GM21515 (cell line): ENCODE results near the gene EDN3.

Source experiments
- ATAC-seq: cut with Tn5 transposase; IDR thresholded peaks from one replicate; pipeline ENCODE4 v1.9.1; 2021; ENCODE audit not compliant: unreplicated experiment

The EDN3 gene

DNA sequence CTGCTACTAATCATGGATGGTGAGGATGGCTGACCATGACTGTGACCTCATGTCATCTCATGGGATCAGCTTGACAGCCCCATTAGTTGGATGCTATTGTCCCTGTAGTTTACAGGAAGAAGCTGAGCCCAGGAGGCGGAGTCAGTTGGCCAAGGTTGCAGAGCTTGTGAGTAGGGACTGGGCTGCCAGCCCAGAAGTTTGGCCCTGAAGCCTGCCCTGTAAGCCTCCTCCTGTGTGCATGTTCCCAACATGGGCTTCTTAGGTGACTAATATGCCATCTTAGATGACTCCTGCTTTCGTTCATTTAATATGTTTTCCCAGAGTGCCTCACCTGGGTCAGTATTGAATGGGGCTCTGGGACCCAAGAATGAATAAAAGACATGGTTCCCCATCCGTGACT lies 6.9 kb downstream of the EDN3 start:
- ATAC-seq: no peak

DNA sequence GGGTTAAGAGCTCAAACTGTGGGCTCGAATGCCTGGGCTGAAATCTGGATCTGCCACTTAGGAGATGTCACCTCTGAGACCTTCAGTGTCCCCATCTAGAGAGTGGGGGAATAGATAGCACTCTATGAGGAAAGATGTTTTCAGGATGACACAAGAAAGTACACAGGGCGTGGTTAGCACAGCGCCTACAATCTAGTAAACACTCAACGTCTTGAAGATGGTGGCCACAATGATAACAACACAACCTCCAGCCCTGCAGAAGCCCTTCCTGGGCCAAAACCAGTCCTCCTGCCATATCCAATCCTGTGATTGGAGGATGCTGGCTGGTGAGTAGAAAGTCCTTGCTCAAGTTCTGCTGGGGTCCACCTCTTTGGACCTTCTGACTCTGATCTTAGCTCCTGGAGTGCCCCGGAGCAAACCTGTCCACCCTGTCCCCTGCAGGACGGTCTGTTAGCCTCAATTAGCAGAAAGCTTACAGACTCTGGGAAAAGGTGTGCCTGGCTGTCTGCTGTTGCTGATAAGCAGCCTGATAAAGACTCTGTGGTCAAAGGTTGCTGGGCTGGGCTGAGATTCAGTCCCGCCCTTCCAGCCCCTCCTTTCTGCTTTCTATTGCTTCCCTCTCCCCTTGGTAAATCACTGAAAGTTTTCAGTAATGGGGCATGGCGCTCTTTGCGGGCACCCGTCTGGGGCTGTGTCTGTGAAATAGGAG lies 8.2 kb downstream of the EDN3 start:
- no peak for ATAC-seq

DNA sequence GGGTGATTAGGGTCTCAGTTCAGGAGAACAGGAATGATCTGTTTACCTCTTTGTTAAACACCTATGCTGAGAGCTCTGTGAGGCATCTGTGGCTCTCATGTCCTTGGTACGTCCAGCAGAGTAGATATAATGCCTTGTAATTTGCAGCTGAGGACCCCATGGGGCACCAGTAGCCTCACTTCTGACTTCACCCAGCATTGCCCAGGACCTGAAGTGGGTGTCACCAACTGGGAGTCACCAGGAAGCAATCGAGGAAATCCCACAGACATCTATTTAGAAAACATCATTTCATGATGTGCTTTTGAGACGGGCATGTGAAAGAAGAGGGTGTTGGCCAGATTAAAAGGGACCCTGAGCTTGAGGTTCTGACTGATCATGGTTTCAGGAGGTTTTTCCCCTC lies 8.8 kb downstream of the EDN3 start:
- ATAC-seq: no peak

DNA sequence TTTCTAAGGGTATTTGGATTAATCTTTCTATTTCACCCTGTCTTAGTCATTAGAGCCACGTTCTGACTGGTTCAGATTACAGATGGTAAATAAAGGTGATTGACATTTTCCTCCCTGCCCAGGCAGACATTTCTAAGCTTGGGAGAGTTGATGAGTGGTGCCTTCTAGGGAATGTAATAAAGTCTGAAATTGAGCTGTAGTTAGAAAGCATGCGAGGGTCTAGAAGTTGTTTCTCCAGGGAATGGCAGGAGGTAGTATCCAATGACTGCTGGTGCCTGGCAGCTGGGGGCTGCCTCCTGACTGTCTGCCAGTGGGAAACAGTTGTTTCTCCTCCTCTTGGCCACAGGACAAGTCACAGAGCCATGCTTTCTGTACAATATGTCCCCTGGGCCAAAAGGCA lies 14.6 kb downstream of the EDN3 start:
- no peak for ATAC-seq

DNA sequence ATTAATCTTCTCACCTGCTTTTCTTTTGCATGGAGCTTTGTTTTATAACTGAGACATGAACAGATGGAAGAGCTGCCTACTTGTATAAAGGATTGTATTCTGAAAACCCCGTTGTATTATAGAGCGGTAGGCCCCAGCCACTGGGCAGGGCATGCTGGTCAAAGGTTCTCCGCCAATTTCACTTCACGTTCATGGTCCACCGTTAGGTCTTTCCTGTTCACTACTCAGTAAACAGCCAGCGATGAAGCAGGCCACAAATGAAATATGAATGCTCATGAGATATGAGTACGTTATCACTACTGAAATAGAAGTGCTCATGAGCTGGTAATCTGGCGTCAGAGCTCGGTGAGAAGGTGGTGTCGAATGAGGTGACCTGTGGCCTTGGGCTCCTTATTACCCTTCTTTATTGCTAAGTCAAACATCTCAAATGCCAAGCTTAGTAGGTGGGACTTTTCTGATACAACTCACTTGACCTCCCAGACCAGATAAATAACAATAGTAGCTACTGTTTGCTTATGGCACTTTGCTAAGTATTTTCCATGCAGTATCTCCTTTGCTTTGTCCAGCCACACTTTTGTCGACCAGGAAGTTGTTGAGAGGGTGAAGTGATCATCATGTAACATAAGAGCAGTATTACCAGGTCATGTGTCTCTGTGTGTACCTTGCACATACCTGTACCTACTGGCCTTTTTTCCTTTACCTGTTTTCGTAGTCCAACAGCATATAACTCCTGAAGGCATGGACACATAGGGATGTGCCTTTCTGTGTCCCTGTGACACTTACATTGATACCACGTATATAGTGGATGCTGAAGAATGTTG lies 16.7 kb downstream of the EDN3 start:
- no peak for ATAC-seq

DNA sequence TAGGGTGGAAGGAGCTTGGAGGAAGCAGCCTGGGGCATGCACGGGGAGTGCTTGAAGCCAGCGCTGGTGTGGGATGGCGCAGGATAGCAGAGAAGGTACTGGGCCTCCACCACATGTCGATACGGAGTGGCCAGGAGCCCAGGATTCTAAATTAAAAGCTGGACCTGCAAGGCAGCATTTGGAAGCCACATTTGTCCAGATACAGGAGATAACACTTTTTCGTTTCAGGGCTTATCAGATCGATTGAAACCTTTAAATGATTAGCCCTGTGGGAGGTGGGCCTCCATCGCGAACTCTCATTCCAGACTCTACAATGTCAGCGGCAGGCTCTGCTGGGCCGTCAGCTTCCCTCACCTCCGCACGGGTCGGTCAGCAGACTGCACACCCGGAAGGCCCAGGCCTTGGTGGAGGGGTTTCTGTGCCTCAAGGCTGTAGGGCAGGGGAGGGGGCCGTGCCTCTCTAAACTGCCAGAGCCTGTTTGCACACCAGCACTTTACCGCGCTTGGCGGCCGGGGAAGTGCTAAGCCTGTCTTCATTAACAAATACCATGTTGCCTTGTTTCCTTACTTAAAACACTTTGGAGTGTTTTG lies 17.9 kb downstream of the EDN3 start:
- no peak for ATAC-seq

DNA sequence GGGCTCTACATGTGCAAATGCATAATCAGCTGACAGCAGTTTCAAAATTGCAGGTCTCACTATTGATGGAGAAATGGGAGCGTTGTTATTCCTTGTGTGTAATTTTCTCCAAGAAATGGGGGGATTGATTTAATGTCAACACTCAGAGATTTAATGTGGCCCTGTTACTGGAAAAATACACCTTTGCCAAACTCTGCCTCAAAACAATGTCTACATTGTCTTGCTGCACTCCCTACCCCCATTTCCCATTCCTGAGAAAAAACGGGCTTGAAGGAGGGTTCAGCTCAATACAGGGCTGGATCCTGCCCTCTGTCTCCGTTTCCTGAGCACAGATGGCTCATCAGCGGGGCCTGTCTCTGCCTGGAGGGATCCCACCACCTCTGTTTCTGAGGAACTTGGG lies 18.4 kb downstream of the EDN3 start:
- ATAC-seq: no peak

DNA sequence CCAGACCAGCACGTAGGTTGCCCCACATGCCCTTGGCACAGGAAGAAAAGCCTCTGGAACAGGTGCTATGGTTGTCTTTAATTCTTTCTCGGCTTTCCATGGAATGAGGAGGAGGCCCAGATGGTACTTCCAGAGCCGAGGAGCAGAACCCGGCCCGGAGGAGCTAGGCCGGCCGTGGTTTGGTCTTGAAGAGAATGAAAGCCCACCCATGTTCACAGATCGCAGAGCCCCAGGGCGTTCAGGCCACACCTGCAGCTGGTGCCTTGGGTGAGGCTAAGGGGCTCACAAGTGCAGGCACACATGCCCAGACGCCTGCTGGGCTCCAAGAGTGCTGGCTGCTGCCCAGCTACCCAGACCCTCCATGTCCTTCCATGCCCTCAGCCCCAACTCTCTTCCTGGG lies 20.0 kb downstream of the EDN3 start:
- no peak for ATAC-seq

DNA sequence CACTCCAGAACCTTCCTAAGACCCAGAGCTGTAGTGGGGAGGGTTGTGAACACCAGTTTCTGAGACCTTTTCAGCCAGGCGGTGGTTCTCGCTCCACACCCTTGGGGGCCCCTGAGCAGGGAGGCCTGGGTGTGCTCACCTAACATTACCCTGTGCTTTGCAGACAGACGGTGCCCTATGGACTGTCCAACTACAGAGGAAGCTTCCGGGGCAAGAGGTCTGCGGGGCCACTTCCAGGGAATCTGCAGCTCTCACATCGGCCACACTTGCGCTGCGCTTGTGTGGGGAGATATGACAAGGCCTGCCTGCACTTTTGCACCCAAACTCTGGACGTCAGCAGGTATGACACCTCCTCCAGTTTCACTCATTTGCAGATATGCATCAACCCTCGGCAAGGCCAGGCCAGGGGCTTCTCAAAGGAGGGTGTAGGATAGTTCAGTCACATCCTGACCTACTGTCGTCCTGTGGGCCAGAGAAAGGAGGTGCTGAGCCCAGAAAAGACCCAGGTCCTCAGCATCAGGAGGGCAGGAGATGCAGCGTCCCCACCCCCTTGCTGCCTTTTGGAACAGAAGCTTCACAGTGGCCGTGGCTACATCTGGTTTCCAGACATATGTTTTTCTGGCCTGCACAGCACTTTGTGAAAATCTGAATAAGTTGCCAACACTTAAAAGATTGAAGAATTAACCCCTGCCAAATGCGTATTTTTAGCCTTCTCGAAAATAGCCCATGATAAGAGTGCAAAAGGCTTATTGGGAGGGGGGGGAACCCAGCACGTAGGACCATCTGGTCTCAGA lies 20.6 kb downstream of the EDN3 start:
- ATAC-seq: no peak

DNA sequence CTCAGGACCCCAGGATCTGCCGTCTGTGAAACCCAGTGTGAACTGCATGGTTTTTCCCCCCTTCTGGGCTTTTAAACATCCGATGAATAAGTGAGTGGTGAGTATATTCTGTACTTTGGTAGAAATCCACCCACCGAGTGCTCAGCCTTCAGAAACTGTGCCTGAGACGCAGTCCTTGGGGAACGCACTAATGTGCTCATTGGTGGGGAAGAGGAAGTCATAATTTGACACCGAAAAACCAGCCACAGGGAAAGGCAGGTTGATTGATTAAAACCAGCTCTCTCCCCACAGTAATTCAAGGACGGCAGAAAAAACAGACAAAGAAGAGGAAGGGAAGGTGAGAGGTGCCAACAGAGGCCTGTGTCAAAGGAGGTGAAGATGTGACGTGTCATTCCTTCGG lies 21.7 kb downstream of the EDN3 start:
- no peak for ATAC-seq

DNA sequence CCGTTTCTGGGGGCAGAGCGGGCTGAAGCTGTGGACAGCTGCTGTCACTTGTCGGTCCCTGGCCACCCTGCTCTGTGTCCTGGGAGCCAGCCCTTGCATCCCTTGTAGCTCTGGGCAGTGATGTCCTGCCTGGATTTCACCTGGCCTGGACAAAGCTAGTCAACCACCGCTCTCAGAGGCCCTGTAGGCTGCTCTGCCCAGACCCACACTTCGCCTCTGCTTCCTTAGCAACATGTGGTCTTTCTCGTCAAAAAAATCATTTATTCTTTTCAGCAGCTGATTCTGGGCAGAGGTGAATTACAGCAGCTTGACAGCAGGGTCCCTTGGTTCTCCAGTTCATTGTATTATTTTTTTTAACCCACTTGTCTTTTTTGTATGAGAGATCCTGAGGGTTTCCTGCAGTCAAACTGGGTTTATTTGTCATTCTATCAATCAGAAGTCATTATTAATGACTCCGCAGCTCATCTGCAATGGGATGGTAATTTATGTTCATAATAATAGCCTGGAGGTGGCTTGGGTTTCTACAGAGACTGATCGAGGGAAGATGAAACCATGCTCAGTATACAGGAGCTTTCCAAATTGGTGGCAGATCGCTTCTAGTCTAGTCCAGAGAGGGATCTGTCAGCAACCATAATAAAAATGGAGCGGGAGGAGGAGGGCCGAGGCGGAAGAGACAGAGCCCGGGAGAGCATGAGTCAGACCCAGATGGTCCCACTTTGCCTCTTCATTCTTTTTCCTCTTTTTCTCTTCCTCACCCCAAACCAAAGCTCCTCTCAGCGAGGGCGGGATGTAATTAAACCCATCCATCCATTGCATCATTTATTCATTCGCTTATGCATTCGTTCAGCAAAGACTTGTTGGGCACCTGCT lies 22.4 kb downstream of the EDN3 start:
- ATAC-seq: no peak

DNA sequence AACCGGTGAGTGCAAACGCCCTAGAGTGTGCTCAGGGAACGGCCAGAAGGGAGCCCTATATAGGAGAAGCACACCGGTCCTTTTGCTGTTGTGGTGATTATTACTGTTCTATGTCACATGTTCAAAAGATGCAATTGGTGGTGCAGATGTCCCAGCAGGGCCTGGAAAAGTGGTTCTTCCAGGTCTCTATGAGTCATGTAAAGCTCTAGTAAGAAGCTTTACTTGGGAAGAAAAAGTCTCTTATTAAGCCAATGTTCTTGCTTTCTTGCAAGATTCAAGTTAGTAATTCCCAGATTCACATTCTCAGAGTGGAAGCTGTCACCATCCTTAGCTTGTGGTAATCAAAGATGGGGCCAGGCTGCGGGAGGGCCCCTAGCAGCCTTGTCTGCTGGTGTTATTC lies 23.3 kb downstream of the EDN3 start:
- no peak for ATAC-seq

DNA sequence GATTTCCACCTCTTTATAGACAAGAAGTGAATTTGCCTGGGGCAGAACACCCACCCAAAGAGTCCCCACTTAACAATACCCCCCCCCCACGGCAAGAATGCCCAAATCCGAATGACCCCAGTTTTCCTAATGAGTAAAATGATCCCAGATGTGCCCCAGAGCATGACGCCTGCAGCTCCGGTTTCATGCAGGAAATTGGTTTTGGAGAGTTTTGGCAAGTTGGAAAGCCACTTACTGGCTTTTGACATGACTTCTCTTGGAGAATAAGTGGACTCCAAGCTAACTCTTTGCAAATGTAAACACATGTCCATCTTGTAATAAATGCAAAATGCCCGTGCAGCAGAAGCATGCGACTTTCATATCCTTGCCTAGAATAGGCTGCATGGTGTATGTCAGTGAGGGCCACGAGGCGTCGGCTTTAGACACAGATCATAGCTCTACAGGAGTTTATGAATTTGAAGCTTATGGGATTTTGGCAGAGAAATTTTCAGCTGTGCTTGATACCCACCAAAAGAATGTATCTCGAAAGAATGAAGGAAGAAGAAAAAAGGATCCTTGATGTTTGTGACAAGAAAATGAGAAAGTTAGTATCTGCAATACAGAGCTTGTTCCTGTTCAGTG lies 24.2 kb downstream of the EDN3 start:
- no peak for ATAC-seq

DNA sequence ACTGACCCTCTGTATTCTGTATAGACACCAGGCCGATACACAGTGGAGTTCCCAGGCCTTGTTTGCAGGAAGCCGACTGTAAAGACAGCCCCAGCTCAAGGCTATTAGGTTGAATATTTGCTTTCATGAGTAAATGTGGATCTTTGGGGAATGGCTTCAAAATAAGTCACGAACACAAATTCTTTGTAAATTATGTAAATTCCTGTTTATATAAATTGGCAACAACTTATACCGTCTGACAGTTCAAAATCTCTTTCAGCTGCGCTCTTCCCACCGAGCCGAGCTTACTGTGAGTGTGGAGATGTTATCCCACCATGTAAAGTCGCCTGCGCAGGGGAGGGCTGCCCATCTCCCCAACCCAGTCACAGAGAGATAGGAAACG lies 24.7 kb downstream of the EDN3 start:
- no peak for ATAC-seq

DNA sequence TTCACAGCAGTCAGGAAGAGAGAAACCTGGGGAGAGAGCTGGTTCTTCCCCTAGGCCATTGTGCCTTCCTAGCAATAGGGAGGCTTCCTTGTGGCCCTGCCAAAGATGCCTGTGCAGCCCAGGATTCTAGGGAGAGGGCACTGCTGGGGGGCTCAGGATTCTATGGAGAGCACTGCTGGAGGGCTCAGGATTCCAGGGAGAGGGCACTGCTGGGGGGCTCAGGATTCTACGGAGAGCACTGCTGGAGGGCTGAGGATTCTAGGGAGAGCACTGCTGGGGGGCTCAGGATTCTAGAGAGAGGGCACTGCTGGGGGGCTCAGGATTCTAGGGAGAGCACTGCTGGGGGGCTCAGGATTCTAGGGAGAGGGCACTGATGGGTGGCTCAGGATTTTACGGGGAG lies 25.8 kb downstream of the EDN3 start:
- ATAC-seq: no peak

DNA sequence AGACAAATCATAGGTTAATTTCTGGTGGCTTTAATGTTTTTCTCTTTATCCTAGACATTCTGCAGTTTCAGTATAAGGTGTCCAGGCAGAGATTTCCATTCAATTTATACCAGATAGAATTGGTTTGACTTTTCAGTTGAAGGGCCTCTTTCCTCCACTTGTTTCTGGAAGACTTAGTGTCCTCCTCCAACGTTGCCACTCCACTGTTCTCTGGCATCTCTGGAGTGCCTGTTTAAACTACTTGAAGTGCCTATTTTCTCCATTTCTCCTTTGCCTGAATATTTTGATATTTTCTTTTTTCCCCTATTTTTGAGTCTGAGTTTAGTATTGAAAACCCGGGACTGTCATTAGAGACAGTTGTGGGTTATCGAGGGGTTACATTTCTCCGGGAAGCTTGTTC lies 27.7 kb downstream of the EDN3 start:
- no peak for ATAC-seq

DNA sequence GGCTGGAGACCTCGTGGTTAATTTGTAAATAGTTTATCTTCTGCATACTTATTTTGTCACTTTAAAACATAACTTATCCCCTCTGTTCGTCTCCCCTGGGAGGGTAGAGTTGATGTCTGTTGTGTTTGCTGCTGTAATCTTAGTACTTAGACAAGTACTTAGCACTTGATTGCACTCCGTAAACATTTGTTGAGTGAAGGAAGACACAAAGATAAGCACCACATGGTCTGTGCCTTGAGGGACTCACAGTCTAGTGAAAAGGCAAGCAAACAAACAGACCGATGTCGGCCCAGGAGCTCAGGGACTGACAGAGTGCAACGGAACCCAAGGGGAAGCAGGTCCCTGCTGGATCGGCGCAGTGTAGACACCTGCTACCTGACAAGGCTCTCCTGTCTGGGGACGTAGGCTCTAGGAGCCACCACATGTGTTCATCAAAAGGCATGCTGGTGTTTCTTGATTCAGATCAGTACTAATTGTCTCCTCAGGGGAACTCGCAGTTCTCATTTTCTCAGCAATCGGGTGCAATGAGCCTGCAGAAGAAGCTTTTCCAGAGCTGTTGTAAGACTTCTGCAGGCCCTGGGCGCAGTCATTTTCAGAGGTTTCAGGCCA lies 31.4 kb downstream of the EDN3 start:
- no peak for ATAC-seq

DNA sequence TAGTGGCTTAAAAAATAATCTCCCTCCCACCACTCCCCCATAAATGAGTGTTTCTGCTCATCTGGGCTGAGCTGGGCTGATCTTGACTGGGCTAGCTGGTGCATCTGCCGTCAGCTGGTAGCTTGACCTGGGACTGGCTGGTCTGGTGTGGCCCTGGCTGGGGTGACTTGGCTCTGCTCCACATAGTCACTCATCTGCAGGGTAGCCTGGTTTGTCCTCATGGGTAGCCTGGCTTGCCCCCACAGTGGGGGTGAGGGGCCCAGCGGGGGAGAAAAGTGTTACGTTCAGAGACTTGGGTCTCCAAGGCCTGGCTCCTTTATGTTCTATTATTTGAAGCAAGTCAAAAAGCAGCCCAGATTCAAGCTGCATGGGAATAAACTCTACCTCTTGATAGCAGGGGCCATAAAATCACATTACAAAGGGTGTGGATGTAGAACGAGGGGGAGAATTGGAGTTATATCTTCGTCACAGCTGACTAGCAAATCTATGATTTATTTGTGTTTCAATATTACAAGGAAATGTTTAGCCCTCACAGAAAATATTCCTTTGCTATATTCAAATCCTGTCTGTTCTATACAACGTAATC lies 32.9 kb downstream of the EDN3 start:
- no peak for ATAC-seq

DNA sequence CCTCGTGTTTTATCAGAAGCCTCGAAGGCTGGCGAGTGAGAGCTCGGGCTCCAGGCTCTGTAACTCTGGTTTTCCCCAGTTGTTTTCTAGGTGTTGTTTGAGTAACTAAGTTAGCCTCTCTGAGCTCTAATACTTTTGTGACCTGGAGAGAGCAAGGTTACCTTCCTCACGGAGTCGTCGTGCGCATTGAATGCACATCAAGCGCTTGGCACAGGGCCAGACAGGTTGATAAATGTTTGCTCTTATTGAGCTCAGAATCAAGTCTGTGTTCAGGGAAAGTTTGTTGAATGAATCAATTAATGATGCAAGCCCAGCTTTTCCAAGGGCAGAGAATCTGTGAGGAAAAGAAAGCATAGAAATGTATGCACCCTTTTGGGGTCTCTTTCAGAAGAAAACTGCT lies 33.5 kb downstream of the EDN3 start:
- ATAC-seq: no peak
